Suprapubic skin (tissue), 4 donors: ENCODE measurements around the gene PTBP1. TPM values are rescaled to one million over a fixed set of nuclear protein-coding genes. Genes with fewer than 3 reads are reported as not detected.
A peak's percentile ranks its signal among the peaks of the same experiment; 100 is the strongest.

Source experiments
- DNase-seq, 2 donors: peaks; one replicate each; pipeline ENCODE4 v3.0.0-alpha.2; 2019; ENCODE audit warnings: low spot score in 2 of 2
- H3K27ac ChIP-seq: fragments of 200-600 bp; sonication (generic); one replicate; pipeline ENCODE4 v1.5.1; 2019
- H3K27me3 ChIP-seq: fragments of 200-600 bp; sonication (generic); one replicate; pipeline ENCODE4 v1.5.1; 2019
- H3K36me3 ChIP-seq: fragments of 200-600 bp; sonication (generic); one replicate; pipeline ENCODE4 v1.5.1; 2019
- H3K4me1 ChIP-seq: fragments of 200-600 bp; sonication (generic); one replicate; pipeline ENCODE4 v1.5.1; 2019
- H3K4me3 ChIP-seq: fragments of 200-600 bp; sonication (generic); one replicate; pipeline ENCODE4 v1.5.1; 2019; ENCODE audit warnings: mild to moderate bottlenecking
- H3K9me3 ChIP-seq: fragments of 200-600 bp; sonication (generic); one replicate; pipeline ENCODE4 v1.5.1; 2019
- CTCF ChIP-seq, 2 donors: fragments of 200-600 bp in 1 of 2; fragments of 450-650 bp in 1 of 2; sonication (generic) in 1 of 2; IDR thresholded peaks; one replicate each; pipeline ENCODE4 v1.5.1; 2016 to 2019; ENCODE audit warnings: antibody characterized with exemption in 2 of 2, mild to moderate bottlenecking in 1 of 2, moderate library complexity in 1 of 2
- EP300 ChIP-seq: sonication (generic); formaldehyde crosslinking; IDR thresholded peaks from one replicate; pipeline ENCODE4 v1.6.1; 2017; ENCODE audit warnings: antibody characterized with exemption
- POLR2A ChIP-seq, 2 donors: fragments of 450-650 bp; IDR thresholded peaks; one replicate each; pipeline ENCODE4 v1.6.1; 2017; ENCODE audit warnings: antibody characterized with exemption in 2 of 2, mild to moderate bottlenecking in 2 of 2, moderate library complexity in 2 of 2
- POLR2AphosphoS5 ChIP-seq, 3 donors: sonication (generic); formaldehyde crosslinking; IDR thresholded peaks; one replicate each; pipeline ENCODE4 v1.6.1; 2017; ENCODE audit warnings: antibody characterized with exemption in 3 of 3
- WGBS: methylation state at CpG from one replicate; pipeline ENCODE4 v1.1.5; 2018; 5-methylcytosine and 5-hydroxymethylcytosine counted together
- total RNA-seq, 4 donors: library from RNA; depleted of rRNA; stranded (reverse); fragments of >200 nt; gene quantifications; one replicate each; pipeline ENCODE4 v1.1.0, GENCODE V29; 2016

PTBP1 gene
- total RNA-seq, 4 donors from 2014 or later = 152 to 227 (median 174) TPM

DNA sequence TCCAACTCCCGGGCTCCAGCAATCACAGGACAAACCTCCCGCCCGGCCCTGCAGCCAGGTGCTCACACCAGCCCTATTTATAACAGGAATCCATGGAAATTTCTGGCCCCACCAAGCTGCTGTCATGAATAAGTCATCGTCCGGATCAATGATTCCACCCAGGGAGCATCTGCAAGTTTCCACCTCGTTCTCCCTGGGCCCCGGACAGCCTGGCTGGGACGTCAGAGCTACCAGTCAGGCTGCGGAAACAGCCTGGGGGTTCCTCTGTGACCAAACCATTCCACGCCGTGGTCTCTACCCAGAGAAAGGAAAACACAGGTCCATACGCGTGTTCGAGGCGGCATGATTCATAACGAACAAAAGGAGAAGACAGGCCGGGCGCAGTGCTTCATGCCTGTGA, 20.7 kb upstream of the PTBP1 start:
- Histone ChIP-seq H3K36me3 (no peaks in the 10 kb centered on the region), H3K4me3 (no peak overlapping the region), H3K27me3 (no peaks in the 10 kb centered on the region), H3K27ac (no peak overlapping the region), H3K4me1 (peaks cover 23% of the 10 kb centered on the region), H3K9me3 (no peaks in the 10 kb centered on the region)
- WGBS = 76% methylated on average over 18 of the region's 18 CpGs
- TF ChIP-seq POLR2A (IDR thresholded peaks at IDR 0.05) (no peak), EP300 (no peak)
- no peak for DNase-seq

- Histone ChIP-seq H3K27ac (peak overlapping the region; percentile 70), H3K36me3 (no peaks in the 10 kb centered on the region), H3K4me1 (peaks cover 42% of the 10 kb centered on the region), H3K9me3 (no peaks in the 10 kb centered on the region), H3K4me3 (no peak overlapping the region), H3K27me3 (no peaks in the 10 kb centered on the region)
- TF ChIP-seq EP300 = no peak
- peak in 2 of 3 donors; percentile 69 to 79 for TF ChIP-seq POLR2AphosphoS5 (IDR thresholded peaks at IDR 0.05)
- DNase-seq = peak; percentile 90 to 91
- WGBS = 34% methylated on average over 32 of the region's 36 CpGs
Observed at GRCh38 chr19:778910-779653, 18.2 kb upstream of the PTBP1 start.

GRCh38 chr19:780935-781334, 16.3 kb upstream of the PTBP1 start:
- no peaks in the 10 kb centered on the region for H3K9me3 ChIP-seq
- peaks cover 42% of the 10 kb centered on the region for H3K4me1 ChIP-seq
- H3K4me3 ChIP-seq = no peak overlapping the region
- TF ChIP-seq EP300 (no peak), POLR2AphosphoS5 (IDR thresholded peaks at IDR 0.05) (no peak), CTCF (IDR thresholded peaks at IDR 0.05) (no peak), POLR2A (IDR thresholded peaks at IDR 0.05) (no peak)
- H3K27me3 ChIP-seq = no peaks in the 10 kb centered on the region
- H3K36me3 ChIP-seq = no peaks in the 10 kb centered on the region
- WGBS = 78% methylated on average over 3 of the region's 15 CpGs
- no peak overlapping the region for H3K27ac ChIP-seq
- no peak for DNase-seq

DNA sequence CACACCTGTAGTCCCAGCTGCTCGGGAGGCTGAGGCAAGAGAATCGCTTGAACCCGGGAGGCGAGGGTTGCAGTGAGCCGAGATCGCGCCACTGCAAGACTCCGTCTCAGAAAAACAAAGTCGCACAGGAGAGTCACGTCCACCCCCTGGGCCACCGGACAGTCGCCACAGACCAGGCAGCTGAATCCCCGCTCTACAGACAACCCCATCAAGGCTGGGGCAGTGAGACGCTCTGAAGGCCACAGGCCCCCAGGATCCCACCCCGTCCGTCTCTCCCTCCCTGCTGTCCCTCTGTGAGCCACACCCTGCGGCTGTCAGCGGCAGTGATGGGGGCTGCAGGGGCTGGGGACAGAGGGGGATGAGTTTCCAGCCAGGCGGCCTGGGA, 15.5 kb upstream of the PTBP1 start:
- 94% methylated on average over 19 of the region's 19 CpGs for WGBS
- no peak overlapping the region for H3K4me3 ChIP-seq
- no peaks in the 10 kb centered on the region for H3K27me3 ChIP-seq
- H3K36me3 ChIP-seq = no peaks in the 10 kb centered on the region
- no peaks in the 10 kb centered on the region for H3K9me3 ChIP-seq
- DNase-seq = peak in 1 of 2 donors; percentile 59
- TF ChIP-seq POLR2A (IDR thresholded peaks at IDR 0.05) (no peak), POLR2AphosphoS5 (IDR thresholded peaks at IDR 0.05) (no peak), CTCF (IDR thresholded peaks at IDR 0.05) (no peak)
- H3K27ac ChIP-seq = peak overlapping the region; percentile 67
- peaks cover 42% of the 10 kb centered on the region for H3K4me1 ChIP-seq

- peak overlapping the region; percentile 36 for H3K4me3 ChIP-seq
- peak in 1 of 2 donors; percentile 73 for DNase-seq
- no peaks in the 10 kb centered on the region for H3K36me3 ChIP-seq
- TF ChIP-seq POLR2AphosphoS5 (IDR thresholded peaks at IDR 0.05) (no peak), CTCF (IDR thresholded peaks at IDR 0.05) (no peak), EP300 (no peak), POLR2A (IDR thresholded peaks at IDR 0.05) (no peak)
- H3K9me3 ChIP-seq = no peaks in the 10 kb centered on the region
- no peaks in the 10 kb centered on the region for H3K27me3 ChIP-seq
- peak overlapping the region; percentile 67 for H3K27ac ChIP-seq
- H3K4me1 ChIP-seq = peaks cover 42% of the 10 kb centered on the region
- 11% methylated on average over 20 of the region's 29 CpGs for WGBS
Observed at GRCh38 chr19:782185-782877, 14.9 kb upstream of the PTBP1 start.

- Histone ChIP-seq H3K4me3 (peak overlapping the region; percentile 36), H3K9me3 (no peaks in the 10 kb centered on the region), H3K36me3 (no peaks in the 10 kb centered on the region), H3K4me1 (peaks cover 40% of the 10 kb centered on the region), H3K27me3 (no peaks in the 10 kb centered on the region), H3K27ac (peak overlapping the region; percentile 67)
- no peak for TF ChIP-seq POLR2A (IDR thresholded peaks at IDR 0.05)
- no peak for TF ChIP-seq POLR2AphosphoS5 (IDR thresholded peaks at IDR 0.05)
- TF ChIP-seq CTCF (IDR thresholded peaks at IDR 0.05) = no peak
- TF ChIP-seq EP300 = no peak
- WGBS = 50% methylated on average over 30 of the region's 30 CpGs
- no peak for DNase-seq
Observed at GRCh38 chr19:782878-783668, 14.2 kb upstream of the PTBP1 start.
